ENCODE results near the gene NHERF1. TPM values are rescaled to one million over a fixed set of nuclear protein-coding genes. Genes with fewer than 3 reads are reported as not detected.

Gene NHERF1
- total and polyA plus RNA-seq, 2 of the 8 experiments (the other 6 are each of a cell fraction or from before 2014, with no cell fraction given): 92.9 to 99.2 TPM

- Histone ChIP-seq H4K8ac (ENCODE audit: extremely low read depth, insufficient read depth, low read length) (no peak overlapping the region), H2BK120ac (replicated peaks; ENCODE audit: low read depth, low read length) (no peak overlapping the region), H2AK5ac (ENCODE audit: low read depth, low read length) (no peak overlapping the region), H2BK15ac (ENCODE audit: low read length) (no peak overlapping the region), H3K23ac (ENCODE audit: insufficient read length) (no peak overlapping the region), H3K79me2 (ENCODE audit: control insufficient read depth in 1 of 2, insufficient read depth in 2 of 2, low read length in 2 of 2) (no peaks in the 10 kb centered on the region), H2AFZ (ENCODE audit: low read length) (no peak overlapping the region), H3K18ac (ENCODE audit: extremely low read depth, low read length) (no peak overlapping the region), H3K4me2 (ENCODE audit: insufficient read depth in 1 of 2, low read depth in 2 of 2, low read length in 2 of 2) (no peak overlapping the region), H3K9ac (replicated peaks in 1 of 4; ENCODE audit: extremely low read depth in 1 of 4, low read depth in 3 of 4, low read length in 3 of 4) (no peak overlapping the region), H3K4ac (replicated peaks; ENCODE audit: insufficient read length, low read depth, low read length) (no peak overlapping the region), H3K9me3 (ENCODE audit: insufficient read depth in 2 of 2, low read depth in 1 of 2, low read length in 1 of 2) (peaks cover 0 to 9% of the 10 kb centered on the region in 2 experiments; a peak in 1 of 4 replicates), H4K91ac (replicated peaks; ENCODE audit: insufficient read length, low read length) (no peak overlapping the region), H4K20me1 (replicated peaks in 1 of 2; ENCODE audit: control insufficient read depth in 1 of 2, insufficient read depth in 2 of 2, low read length in 2 of 2) (peaks cover 0 to 7% of the 10 kb centered on the region in 2 experiments), H3K23me2 (ENCODE audit: low read depth, low read length) (peaks cover 17% of the 10 kb centered on the region), H3K79me1 (ENCODE audit: low read depth, low read length) (peaks cover 3% of the 10 kb centered on the region; the same call in 1 of the 2 replicates), H3K56ac (replicated peaks; ENCODE audit: insufficient read length, low read depth, low read length) (no peak overlapping the region), H2BK12ac (ENCODE audit: low read depth, low read length) (no peak overlapping the region; the same call in 1 of the 2 replicates), H3K4me3 (ENCODE audit: extremely low read depth in 1 of 4, insufficient read depth in 2 of 4, low read depth in 3 of 4, low read length in 4 of 4) (no peak overlapping the region), H3K14ac (ENCODE audit: insufficient read length) (no peak overlapping the region), H2BK5ac (ENCODE audit: low read depth, low read length) (no peak overlapping the region), H2BK20ac (ENCODE audit: low read length) (no peak overlapping the region), H3K27me3 (replicated peaks in 1 of 4; ENCODE audit: control insufficient read depth in 3 of 4, extremely low read depth in 1 of 4, insufficient read depth in 3 of 4, low read length in 3 of 4) (peaks cover 0 to 5% (median 2%) of the 10 kb centered on the region in 4 experiments; a peak in 4 of 7 replicates), H4K5ac (ENCODE audit: insufficient read length, low read depth, low read length) (no peak overlapping the region), H3K4me1 (replicated peaks in 1 of 4; ENCODE audit: control insufficient read depth in 3 of 4, insufficient read depth in 4 of 4, low read length in 3 of 4) (peaks cover 0 to 7% (median 1%) of the 10 kb centered on the region in 4 experiments; a peak in 3 of 7 replicates), H3K36me3 (ENCODE audit: control insufficient read depth in 2 of 4, insufficient read depth in 4 of 4, low read length in 3 of 4) (no peaks in the 10 kb centered on the region), H3K27ac (ENCODE audit: low read depth, low read length) (no peak overlapping the region)
- FAIRE-seq (no peak), DNase-seq (ENCODE audit: low read depth in 1 of 2, low spot score in 2 of 2) (no peak)
- POLR2A ChIA-PET (ENCODE audit: partially characterized antibody): no interaction called here
- CTCF ChIA-PET (ENCODE audit: partially characterized antibody): no interaction called here
- TF ChIP-seq CBX8 (IDR thresholded peaks at IDR 0.05; ENCODE audit: borderline replicate concordance, low read depth, low read length) (no peak), TBP (IDR thresholded peaks at IDR 0.05; ENCODE audit: low read depth, low read length) (no peak), RNF2 (IDR thresholded peaks at IDR 0.05; ENCODE audit: borderline replicate concordance, low read depth, low read length, missing control alignments, poor library complexity, severe bottlenecking) (no peak), SIX5 (IDR thresholded peaks at IDR 0.05; ENCODE audit: low read depth, low read length) (no peak), SAP30 (IDR thresholded peaks at IDR 0.05; ENCODE audit: insufficient read depth, insufficient replicate concordance, low read length) (no peak), FOSL1 (IDR thresholded peaks at IDR 0.05; ENCODE audit: insufficient read depth, low read depth, low read length) (no peak), RBBP5 (IDR thresholded peaks at IDR 0.05; ENCODE audit: borderline replicate concordance, low read depth, low read length) (no peak), CREB1 (IDR thresholded peaks at IDR 0.05) (no peak), JUN (IDR thresholded peaks at IDR 0.05; ENCODE audit: low read depth, low read length) (no peak), GTF2F1 (IDR thresholded peaks at IDR 0.05; ENCODE audit: borderline replicate concordance, low read depth, low read length) (no peak)
- WGBS, 2 experiments (ENCODE audit: extremely low coverage in 1 of 2, insufficient coverage in 1 of 2, insufficient read length in 1 of 2, insufficient replicate concordance in 2 of 2, low coverage in 1 of 2, low lambda C conversion rate in 2 of 2, missing lambda C conversion rate in 1 of 2): 78% methylated on average over 4 of the region's 4 CpGs; no CpG with 5 or more reads in 1 of the 2 experiments
These were observed 17.2 kb upstream of the NHERF1 start for GRCh38 chr17:74731347-74731605.

Data from H1 (cell line).